ENCODE data around the gene TAP2. TPM values are rescaled to one million over a fixed set of nuclear protein-coding genes. Genes with fewer than 3 reads are reported as not detected.

The TAP2 gene
- total and polyA plus RNA-seq, 2 of the 13 experiments (the other 11 are each of a cell fraction or from before 2014, with no cell fraction given), result 10.3 to 17.6 TPM

DNA sequence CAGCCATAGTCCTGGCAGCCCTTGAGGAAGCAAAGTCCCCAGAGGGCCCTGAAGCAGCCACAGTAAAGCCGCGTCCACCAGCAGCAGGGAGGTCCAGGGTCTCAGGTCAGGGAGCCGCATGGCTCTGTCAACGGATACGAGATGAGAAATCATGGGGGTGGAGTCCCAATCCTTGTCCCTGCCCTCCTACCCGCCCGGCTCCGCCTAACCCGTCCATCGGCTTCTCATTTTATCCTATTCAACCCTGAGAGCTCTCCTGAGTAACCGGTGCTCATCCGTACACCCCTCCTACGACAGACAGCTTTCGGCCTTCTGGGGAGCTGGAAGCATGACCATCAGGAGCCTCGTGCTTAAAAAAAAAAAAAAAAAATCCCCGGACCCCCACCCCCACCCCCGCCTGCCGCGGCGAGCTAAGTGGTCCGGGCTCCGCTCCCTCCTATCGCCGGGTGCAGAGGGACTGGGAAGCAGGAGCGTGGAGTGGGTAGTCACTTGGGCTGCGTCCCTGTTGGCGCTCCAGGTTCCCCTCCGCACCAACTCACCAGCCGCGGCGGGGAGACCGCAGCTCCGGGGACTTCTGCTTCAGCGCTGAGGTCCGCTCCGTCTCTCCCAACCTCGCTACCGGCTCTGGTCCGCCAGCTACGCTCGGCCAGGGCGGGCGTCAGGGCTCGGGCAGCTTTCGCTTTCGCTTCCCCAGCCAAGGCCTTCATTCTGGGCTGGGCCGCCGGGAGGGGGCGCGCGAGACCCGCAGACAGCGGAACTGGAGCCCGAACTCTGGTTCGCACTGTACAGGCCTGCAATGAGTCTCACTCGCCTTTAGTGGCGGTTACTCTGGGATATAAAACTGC, at the start of gene TAP2 (continued):
- peak; percentile 68; the same call in 1 of the 2 replicates for TF ChIP-seq HMG20B (CRISPR knock-in tag; conservative IDR thresholded peaks at IDR 0.05)
- no peak for TF ChIP-seq MAFF (IDR thresholded peaks at IDR 0.05; ENCODE audit: low read depth, low read length)
- no peak; the same call in 1 of the 2 replicates for TF ChIP-seq SRY (CRISPR knock-in tag; IDR thresholded peaks at IDR 0.05)
- TF ChIP-seq HHEX (CRISPR knock-in tag; IDR thresholded peaks at IDR 0.05), result no peak
- TF ChIP-seq, protein P1, sequence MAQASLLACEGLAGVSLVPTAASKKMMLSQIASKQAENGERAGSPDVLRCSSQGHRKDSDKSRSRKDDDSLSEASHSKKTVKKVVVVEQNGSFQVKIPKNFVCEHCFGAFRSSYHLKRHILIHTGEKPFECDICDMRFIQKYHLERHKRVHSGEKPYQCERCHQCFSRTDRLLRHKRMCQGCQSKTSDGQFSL (CRISPR knock-in tag; IDR thresholded peaks at IDR 0.05), result no peak
- TF ChIP-seq TEAD3 (CRISPR knock-in tag; optimal IDR thresholded peaks at IDR 0.05; ENCODE audit: borderline replicate concordance), result peak; percentile 64
- no peak for TF ChIP-seq ZNF33A (CRISPR knock-in tag; IDR thresholded peaks at IDR 0.05; ENCODE audit: borderline replicate concordance)
- no peak for TF ChIP-seq NBN (conservative IDR thresholded peaks at IDR 0.05)
- TF ChIP-seq IRX3 (CRISPR knock-in tag; IDR thresholded peaks at IDR 0.05; ENCODE audit: borderline replicate concordance, low read depth), result no peak
- no peak for TF ChIP-seq ZNF547 (CRISPR knock-in tag; IDR thresholded peaks at IDR 0.05)
- 0 out of 2 replicates have a peak, but pooled peaks have one; percentile 19 for TF ChIP-seq NFE2 (CRISPR knock-in tag; IDR thresholded peaks at IDR 0.05)
- TF ChIP-seq RARG (CRISPR knock-in tag; IDR thresholded peaks at IDR 0.05; ENCODE audit: low read depth), result no peak
- TF ChIP-seq SOX6 (IDR thresholded peaks at IDR 0.05), result no peak
- TF ChIP-seq SOX6 (CRISPR knock-in tag; IDR thresholded peaks at IDR 0.05), result peak; percentile 73
- TF ChIP-seq, protein P2, sequence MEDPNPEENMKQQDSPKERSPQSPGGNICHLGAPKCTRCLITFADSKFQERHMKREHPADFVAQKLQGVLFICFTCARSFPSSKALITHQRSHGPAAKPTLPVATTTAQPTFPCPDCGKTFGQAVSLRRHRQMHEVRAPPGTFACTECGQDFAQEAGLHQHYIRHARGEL (CRISPR knock-in tag; IDR thresholded peaks at IDR 0.05), result no peak; the same call in 1 of the 2 replicates
- TF ChIP-seq, protein P3, sequence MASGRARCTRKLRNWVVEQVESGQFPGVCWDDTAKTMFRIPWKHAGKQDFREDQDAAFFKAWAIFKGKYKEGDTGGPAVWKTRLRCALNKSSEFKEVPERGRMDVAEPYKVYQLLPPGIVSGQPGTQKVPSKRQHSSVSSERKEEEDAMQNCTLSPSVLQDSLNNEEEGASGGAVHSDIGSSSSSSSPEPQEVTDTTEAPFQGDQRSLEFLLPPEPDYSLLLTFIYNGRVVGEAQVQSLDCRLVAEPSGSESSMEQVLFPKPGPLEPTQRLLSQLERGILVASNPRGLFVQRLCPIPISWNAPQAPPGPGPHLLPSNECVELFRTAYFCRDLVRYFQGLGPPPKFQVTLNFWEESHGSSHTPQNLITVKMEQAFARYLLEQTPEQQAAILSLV (CRISPR knock-in tag; IDR thresholded peaks at IDR 0.05; ENCODE audit: borderline replicate concordance), result 0 out of 2 replicates have a peak, but pooled peaks have one; percentile 49
- peak; percentile 92 for TF ChIP-seq SIN3A (IDR thresholded peaks at IDR 0.05; ENCODE audit: borderline replicate concordance, low read depth, low read length)
- TF ChIP-seq EHMT2 (IDR thresholded peaks at IDR 0.05; ENCODE audit: borderline replicate concordance, low read depth, low read length), result no peak
- peak; percentile 80 for TF ChIP-seq ERF (CRISPR knock-in tag; IDR thresholded peaks at IDR 0.05)
- TF ChIP-seq ZNF431 (CRISPR knock-in tag; IDR thresholded peaks at IDR 0.05; ENCODE audit: borderline replicate concordance, low read depth), result no peak; the same call in 1 of the 2 replicates
- TF ChIP-seq, protein P4, sequence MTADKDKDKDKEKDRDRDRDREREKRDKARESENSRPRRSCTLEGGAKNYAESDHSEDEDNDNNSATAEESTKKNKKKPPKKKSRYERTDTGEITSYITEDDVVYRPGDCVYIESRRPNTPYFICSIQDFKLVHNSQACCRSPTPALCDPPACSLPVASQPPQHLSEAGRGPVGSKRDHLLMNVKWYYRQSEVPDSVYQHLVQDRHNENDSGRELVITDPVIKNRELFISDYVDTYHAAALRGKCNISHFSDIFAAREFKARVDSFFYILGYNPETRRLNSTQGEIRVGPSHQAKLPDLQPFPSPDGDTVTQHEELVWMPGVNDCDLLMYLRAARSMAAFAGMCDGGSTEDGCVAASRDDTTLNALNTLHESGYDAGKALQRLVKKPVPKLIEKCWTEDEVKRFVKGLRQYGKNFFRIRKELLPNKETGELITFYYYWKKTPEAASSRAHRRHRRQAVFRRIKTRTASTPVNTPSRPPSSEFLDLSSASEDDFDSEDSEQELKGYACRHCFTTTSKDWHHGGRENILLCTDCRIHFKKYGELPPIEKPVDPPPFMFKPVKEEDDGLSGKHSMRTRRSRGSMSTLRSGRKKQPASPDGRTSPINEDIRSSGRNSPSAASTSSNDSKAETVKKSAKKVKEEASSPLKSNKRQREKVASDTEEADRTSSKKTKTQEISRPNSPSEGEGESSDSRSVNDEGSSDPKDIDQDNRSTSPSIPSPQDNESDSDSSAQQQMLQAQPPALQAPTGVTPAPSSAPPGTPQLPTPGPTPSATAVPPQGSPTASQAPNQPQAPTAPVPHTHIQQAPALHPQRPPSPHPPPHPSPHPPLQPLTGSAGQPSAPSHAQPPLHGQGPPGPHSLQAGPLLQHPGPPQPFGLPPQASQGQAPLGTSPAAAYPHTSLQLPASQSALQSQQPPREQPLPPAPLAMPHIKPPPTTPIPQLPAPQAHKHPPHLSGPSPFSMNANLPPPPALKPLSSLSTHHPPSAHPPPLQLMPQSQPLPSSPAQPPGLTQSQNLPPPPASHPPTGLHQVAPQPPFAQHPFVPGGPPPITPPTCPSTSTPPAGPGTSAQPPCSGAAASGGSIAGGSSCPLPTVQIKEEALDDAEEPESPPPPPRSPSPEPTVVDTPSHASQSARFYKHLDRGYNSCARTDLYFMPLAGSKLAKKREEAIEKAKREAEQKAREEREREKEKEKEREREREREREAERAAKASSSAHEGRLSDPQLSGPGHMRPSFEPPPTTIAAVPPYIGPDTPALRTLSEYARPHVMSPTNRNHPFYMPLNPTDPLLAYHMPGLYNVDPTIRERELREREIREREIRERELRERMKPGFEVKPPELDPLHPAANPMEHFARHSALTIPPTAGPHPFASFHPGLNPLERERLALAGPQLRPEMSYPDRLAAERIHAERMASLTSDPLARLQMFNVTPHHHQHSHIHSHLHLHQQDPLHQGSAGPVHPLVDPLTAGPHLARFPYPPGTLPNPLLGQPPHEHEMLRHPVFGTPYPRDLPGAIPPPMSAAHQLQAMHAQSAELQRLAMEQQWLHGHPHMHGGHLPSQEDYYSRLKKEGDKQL (CRISPR knock-in tag; IDR thresholded peaks at IDR 0.05; ENCODE audit: low read depth), result no peak
- TF ChIP-seq BORCS8-MEF2B (CRISPR knock-in tag; IDR thresholded peaks at IDR 0.05), result peak; percentile 79; the same call in 1 of the 2 replicates
- TF ChIP-seq HMG20A (CRISPR knock-in tag; IDR thresholded peaks at IDR 0.05; ENCODE audit: borderline replicate concordance), result peak; percentile 45; the same call in 1 of the 2 replicates
- peak; percentile 82; the same call in 1 of the 2 replicates for TF ChIP-seq ZKSCAN8 (CRISPR knock-in tag; IDR thresholded peaks at IDR 0.05; ENCODE audit: borderline replicate concordance)
